ENCODE measurements around the gene ZSWIM1. TPM values are rescaled to one million over a fixed set of nuclear protein-coding genes. Genes with fewer than 3 reads are reported as not detected.

ZSWIM1 gene
- total and polyA plus RNA-seq, 10 of the 15 experiments (the other 5 are each of a cell fraction or from before 2014, with no cell fraction given): 2.4 to 16.0 (median 9.8) TPM

DNA sequence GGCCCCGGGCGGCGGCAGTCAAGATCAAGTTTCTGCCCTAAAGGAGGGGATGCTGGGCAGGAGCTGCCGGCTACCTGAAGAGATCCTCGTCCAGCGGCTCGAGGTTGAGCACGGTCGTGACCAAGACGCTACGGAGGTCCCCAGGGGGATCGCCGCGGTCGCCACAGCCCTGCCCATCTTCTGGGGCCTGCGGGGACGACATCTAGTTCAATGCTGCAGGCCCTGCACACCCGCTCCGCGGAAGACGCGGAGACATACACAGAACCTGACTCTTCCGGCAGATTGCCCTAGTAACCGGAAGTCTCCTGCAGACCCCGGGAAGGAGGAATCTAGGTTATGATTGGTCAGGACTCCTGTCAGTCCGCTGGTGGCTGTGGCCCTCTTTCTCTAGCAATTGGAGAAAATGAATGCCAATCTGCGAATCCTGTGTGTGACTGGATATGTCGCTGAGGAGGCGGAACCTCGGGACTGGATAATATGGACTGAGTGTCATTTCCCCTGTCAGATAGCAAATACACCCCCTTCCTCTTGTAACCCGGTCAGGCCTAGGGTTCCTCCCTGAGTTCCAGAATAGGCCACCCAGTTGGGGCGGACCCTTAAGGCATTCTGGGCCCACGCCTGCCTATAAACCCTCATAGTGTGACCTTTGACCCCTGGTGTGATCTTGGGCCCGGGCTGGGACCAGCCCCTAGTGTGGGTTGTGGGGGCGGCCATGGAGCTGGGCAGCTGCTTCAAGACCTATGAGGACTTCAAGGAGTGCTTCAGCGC lies 23.7 kb upstream of the ZSWIM1 start, which contains the start of the genes ACOT8 and ZSWIM3:
Gene ACOT8, minus strand, starts transcription at position 279 of the 768 bp plus-strand sequence. Its CDS starts 77 bp downstream, at position 202.
Gene ZSWIM3, plus strand, starts transcription at position 501 of the 768 bp plus-strand sequence. Its CDS starts 212 bp downstream, at position 713.
- no TSS peak for BruUV-seq (replicated peaks)
- TF ChIP-seq, protein P1, sequence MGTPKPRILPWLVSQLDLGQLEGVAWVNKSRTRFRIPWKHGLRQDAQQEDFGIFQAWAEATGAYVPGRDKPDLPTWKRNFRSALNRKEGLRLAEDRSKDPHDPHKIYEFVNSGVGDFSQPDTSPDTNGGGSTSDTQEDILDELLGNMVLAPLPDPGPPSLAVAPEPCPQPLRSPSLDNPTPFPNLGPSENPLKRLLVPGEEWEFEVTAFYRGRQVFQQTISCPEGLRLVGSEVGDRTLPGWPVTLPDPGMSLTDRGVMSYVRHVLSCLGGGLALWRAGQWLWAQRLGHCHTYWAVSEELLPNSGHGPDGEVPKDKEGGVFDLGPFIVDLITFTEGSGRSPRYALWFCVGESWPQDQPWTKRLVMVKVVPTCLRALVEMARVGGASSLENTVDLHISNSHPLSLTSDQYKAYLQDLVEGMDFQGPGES (IDR thresholded peaks at IDR 0.05): peak; percentile 99
- TF ChIP-seq NRF1 (conservative IDR thresholded peaks at IDR 0.05; ENCODE audit: low read depth, low read length): no peak
- peak; percentile 56; the same call in 1 of the 2 replicates for TF ChIP-seq SPI1 (IDR thresholded peaks at IDR 0.05; ENCODE audit: borderline replicate concordance, insufficient read depth, low read depth, low read length)
- TF ChIP-seq, protein P2, sequence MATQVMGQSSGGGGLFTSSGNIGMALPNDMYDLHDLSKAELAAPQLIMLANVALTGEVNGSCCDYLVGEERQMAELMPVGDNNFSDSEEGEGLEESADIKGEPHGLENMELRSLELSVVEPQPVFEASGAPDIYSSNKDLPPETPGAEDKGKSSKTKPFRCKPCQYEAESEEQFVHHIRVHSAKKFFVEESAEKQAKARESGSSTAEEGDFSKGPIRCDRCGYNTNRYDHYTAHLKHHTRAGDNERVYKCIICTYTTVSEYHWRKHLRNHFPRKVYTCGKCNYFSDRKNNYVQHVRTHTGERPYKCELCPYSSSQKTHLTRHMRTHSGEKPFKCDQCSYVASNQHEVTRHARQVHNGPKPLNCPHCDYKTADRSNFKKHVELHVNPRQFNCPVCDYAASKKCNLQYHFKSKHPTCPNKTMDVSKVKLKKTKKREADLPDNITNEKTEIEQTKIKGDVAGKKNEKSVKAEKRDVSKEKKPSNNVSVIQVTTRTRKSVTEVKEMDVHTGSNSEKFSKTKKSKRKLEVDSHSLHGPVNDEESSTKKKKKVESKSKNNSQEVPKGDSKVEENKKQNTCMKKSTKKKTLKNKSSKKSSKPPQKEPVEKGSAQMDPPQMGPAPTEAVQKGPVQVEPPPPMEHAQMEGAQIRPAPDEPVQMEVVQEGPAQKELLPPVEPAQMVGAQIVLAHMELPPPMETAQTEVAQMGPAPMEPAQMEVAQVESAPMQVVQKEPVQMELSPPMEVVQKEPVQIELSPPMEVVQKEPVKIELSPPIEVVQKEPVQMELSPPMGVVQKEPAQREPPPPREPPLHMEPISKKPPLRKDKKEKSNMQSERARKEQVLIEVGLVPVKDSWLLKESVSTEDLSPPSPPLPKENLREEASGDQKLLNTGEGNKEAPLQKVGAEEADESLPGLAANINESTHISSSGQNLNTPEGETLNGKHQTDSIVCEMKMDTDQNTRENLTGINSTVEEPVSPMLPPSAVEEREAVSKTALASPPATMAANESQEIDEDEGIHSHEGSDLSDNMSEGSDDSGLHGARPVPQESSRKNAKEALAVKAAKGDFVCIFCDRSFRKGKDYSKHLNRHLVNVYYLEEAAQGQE (IDR thresholded peaks at IDR 0.05; ENCODE audit: low read depth, low read length): no peak
- TF ChIP-seq HCFC1 (IDR thresholded peaks at IDR 0.05; ENCODE audit: low read length): no peak; the same call in 1 of the 2 replicates
- TF ChIP-seq MYB (IDR thresholded peaks at IDR 0.05; ENCODE audit: borderline replicate concordance, low read depth, low read length): no peak
- peak; percentile 74; the same call in 1 of the 2 replicates for TF ChIP-seq ESRRA (IDR thresholded peaks at IDR 0.05; ENCODE audit: low read length)
- TF ChIP-seq RUNX3 (IDR thresholded peaks at IDR 0.05; ENCODE audit: low read length): peak; percentile 20
- TF ChIP-seq NR2C2 (IDR thresholded peaks at IDR 0.05; ENCODE audit: borderline replicate concordance, control insufficient read depth, insufficient read length, low read depth): peak; percentile 90
- no peak; the same call in 1 of the 2 replicates for TF ChIP-seq SMARCA5 (IDR thresholded peaks at IDR 0.05)
- TF ChIP-seq NFYA (IDR thresholded peaks at IDR 0.05; ENCODE audit: borderline replicate concordance, low read depth, low read length): peak; percentile 99
- no peak; the same call in 1 of the 2 replicates for TF ChIP-seq YY1 (IDR thresholded peaks at IDR 0.05; ENCODE audit: low read depth, low read length)
- no peak for TF ChIP-seq EED (IDR thresholded peaks at IDR 0.05; ENCODE audit: low read depth)
- TF ChIP-seq RCOR1 (conservative IDR thresholded peaks at IDR 0.05; ENCODE audit: low read depth, low read length): 0 out of 2 replicates have a peak, but pooled peaks have one; percentile 57
- TF ChIP-seq, protein P3, sequence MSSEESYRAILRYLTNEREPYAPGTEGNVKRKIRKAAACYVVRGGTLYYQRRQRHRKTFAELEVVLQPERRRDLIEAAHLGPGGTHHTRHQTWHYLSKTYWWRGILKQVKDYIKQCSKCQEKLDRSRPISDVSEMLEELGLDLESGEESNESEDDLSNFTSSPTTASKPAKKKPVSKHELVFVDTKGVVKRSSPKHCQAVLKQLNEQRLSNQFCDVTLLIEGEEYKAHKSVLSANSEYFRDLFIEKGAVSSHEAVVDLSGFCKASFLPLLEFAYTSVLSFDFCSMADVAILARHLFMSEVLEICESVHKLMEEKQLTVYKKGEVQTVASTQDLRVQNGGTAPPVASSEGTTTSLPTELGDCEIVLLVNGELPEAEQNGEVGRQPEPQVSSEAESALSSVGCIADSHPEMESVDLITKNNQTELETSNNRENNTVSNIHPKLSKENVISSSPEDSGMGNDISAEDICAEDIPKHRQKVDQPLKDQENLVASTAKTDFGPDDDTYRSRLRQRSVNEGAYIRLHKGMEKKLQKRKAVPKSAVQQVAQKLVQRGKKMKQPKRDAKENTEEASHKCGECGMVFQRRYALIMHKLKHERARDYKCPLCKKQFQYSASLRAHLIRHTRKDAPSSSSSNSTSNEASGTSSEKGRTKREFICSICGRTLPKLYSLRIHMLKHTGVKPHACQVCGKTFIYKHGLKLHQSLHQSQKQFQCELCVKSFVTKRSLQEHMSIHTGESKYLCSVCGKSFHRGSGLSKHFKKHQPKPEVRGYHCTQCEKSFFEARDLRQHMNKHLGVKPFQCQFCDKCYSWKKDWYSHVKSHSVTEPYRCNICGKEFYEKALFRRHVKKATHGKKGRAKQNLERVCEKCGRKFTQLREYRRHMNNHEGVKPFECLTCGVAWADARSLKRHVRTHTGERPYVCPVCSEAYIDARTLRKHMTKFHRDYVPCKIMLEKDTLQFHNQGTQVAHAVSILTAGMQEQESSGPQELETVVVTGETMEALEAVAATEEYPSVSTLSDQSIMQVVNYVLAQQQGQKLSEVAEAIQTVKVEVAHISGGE (CRISPR knock-in tag; IDR thresholded peaks at IDR 0.05): no peak

More for the DNA sequence above, 23.7 kb upstream of the ZSWIM1 start, which contains the start of the genes ACOT8 and ZSWIM3:
- Histone ChIP-seq H3K4me2 (ENCODE audit: control insufficient read depth, insufficient read depth) (peak within 1 kb of the TSS; percentile 98), H4K20me1 (ENCODE audit: control insufficient read depth, insufficient read depth) (no peaks in the 10 kb centered on the region), H3K9ac (ENCODE audit: control insufficient read depth, insufficient read depth, low read length) (peak within 1 kb of the TSS; percentile 89), H3K79me2 (ENCODE audit: control insufficient read depth, insufficient read depth, low read length) (peaks cover 19% of the 10 kb centered on the region), H3K4me3 (peak within 1 kb of the TSS; percentile 97), H3K9me3 (replicated peaks; ENCODE audit: control insufficient read depth, insufficient read depth, low read length) (no peaks in the 10 kb centered on the region), H3K27ac (ENCODE audit: control insufficient read depth, insufficient read depth) (peak within 1 kb of the TSS; percentile 96), H3K4me1 (ENCODE audit: control insufficient read depth, insufficient read depth, low read length) (peaks cover 8% of the 10 kb centered on the region), H2AFZ (ENCODE audit: control insufficient read depth, low read depth, low read length) (peak within 1 kb of the TSS; percentile 98), H3K27me3 (replicated peaks in 1 of 2; ENCODE audit: control insufficient read depth in 2 of 2, insufficient read depth in 2 of 2, low read length in 1 of 2) (no peaks in the 10 kb centered on the region), H3K36me3 (ENCODE audit: control insufficient read depth in 2 of 2, insufficient read depth in 2 of 2, low read length in 1 of 2) (no peaks in the 10 kb centered on the region)
- RAD21 ChIA-PET (ENCODE audit: unreplicated experiment): interaction anchor here (0.9 to 1.8 kb wide), 3 partner anchors 15 to 104 kb away, joined by 3 to 6 read pairs (median 5); partner anchors contain the start of gene ZSWIM1
- POLR2A ChIA-PET: interaction anchor here (0.7 to 2.3 kb wide), 11 partner anchors 24 to 1594 kb away, joined by 3 to 16 read pairs (median 4); partner anchors contain the start of genes CTSA, NEURL2, PCIF1 and UBE2C
- ATAC-seq: peak; percentile 98
- in situ Hi-C loops (cut with MboI): no loop called here
- under 1% methylated on average over 36 of the region's 36 CpGs for WGBS (ENCODE audit: insufficient coverage, insufficient replicate concordance, low lambda C conversion rate, missing lambda C conversion rate)
- CTCF ChIA-PET: interaction anchor here (1.0 to 2.6 kb wide), 10 partner anchors 15 to 113 kb away, joined by 3 to 11 read pairs (median 4); partner anchors contain the start of gene ZSWIM1
- peak; percentile 100 for DNase-seq (ENCODE audit: low read depth, low spot score)
- SMC1A ChIA-PET (ENCODE audit: uncharacterized antibody, unreplicated experiment): interaction anchor here (0.8 to 1.5 kb wide), 5 partner anchors 11 to 103 kb away, joined by 3 to 5 read pairs (median 4); partner anchors contain the start of genes PCIF1 and ZSWIM1
- FAIRE-seq: peak; percentile 97
- intact Hi-C loops (cut with micrococcal nuclease; ENCODE audit: unreplicated experiment): loop anchor here (2.0 to 5.0 kb wide), 3 partner anchors 34 to 78 kb away; partner anchors contain the start of genes CTSA, NEURL2, PCIF1 and UBE2C

All from GM12878 (cell line).